HG03378 (cell line): ENCODE measurements around the gene CFP.
"Not testable (repeated sequence)": the region's sequence is repeated elsewhere in the genome, so short reads cannot be mapped to it uniquely, and the experiment has no call there.

Experiments used
- ATAC-seq: cut with Tn5 transposase; IDR thresholded peaks from one replicate; pipeline ENCODE4 v1.9.1; 2021; ENCODE audit warnings: mild to moderate bottlenecking, moderate library complexity; ENCODE audit not compliant: unreplicated experiment

CFP gene

GRCh38 chrX:47607091-47607490 lies 22.6 kb downstream of the CFP start:
- no peak for ATAC-seq

- no peak for ATAC-seq
Observed at GRCh38 chrX:47605024-47605423, 24.7 kb downstream of the CFP start.

GRCh38 chrX:47603125-47603524 lies 26.6 kb downstream of the CFP start:
- not testable (repeated sequence) for ATAC-seq

- ATAC-seq = no peak
Observed at GRCh38 chrX:47597222-47597621, 32.5 kb downstream of the CFP start.

GRCh38 chrX:47596256-47596655 lies 33.5 kb downstream of the CFP start:
- ATAC-seq = no peak

- ATAC-seq = no peak
Observed at GRCh38 chrX:47595716-47596251, 33.9 kb downstream of the CFP start.

- no peak for ATAC-seq
Observed at GRCh38 chrX:47593522-47593921, 36.2 kb downstream of the CFP start.

- ATAC-seq = no peak
Observed at GRCh38 chrX:47590984-47591383, 38.7 kb downstream of the CFP start.

- no peak for ATAC-seq
Observed at GRCh38 chrX:47587906-47588735, 41.6 kb downstream of the CFP start.

- ATAC-seq = no peak
Observed at GRCh38 chrX:47587091-47587891, 42.4 kb downstream of the CFP start.

- ATAC-seq = no peak
Observed at GRCh38 chrX:47586043-47586787, 43.5 kb downstream of the CFP start.

- no peak for ATAC-seq
Observed at GRCh38 chrX:47585273-47585672, 44.5 kb downstream of the CFP start.

GRCh38 chrX:47584714-47585113 lies 45.0 kb downstream of the CFP start:
- no peak for ATAC-seq

GRCh38 chrX:47583240-47583861 lies 46.4 kb downstream of the CFP start:
- no peak for ATAC-seq

- ATAC-seq = peak; percentile 83
Observed at GRCh38 chrX:47581731-47582647, 47.7 kb downstream of the CFP start, which contains the start of gene TIMP1. TSS of gene TIMP1 (plus strand) at chrX:47582436. CDS start at chrX:47583416, 980 bp downstream.

GRCh38 chrX:47579537-47579936 lies 50.2 kb downstream of the CFP start:
- no peak for ATAC-seq

GRCh38 chrX:47578692-47579091 lies 51.0 kb downstream of the CFP start:
- no peak for ATAC-seq

- no peak for ATAC-seq
Observed at GRCh38 chrX:47577901-47578300, 51.8 kb downstream of the CFP start.

GRCh38 chrX:47577424-47577823 lies 52.3 kb downstream of the CFP start:
- no peak for ATAC-seq
